Activated CD4-positive, alpha-beta memory T cell treated with anti-CD3 and anti-CD28 coated beads, Interleukin-2, amount 10 ng/mL, durations not matched to agents 7 days and 5 days (primary cell): ENCODE data around the gene ST3GAL5. TPM values are rescaled to one million over a fixed set of nuclear protein-coding genes. Genes with fewer than 3 reads are reported as not detected.

Experiments
- CTCF ChIA-PET: fragments of 350-600 bp; sonication (Branson Sonifier 250); formaldehyde crosslinking; loops from one replicate; lab custom pipeline; 2021; ENCODE audit warnings: antibody characterized with exemption, inconsistent platforms; lab: Charles Lee
- POLR2A ChIA-PET: fragments of 350-600 bp; sonication (Branson Sonifier 250); formaldehyde crosslinking; loops from one replicate; lab custom pipeline; 2021; ENCODE audit warnings: antibody characterized with exemption; lab: Charles Lee
- DNase-seq: peaks from one replicate; pipeline ENCODE4 v3.0.0-alpha.2; 2020
- H3K27ac Mint-ChIP-seq: one replicate; pipeline ENCODE4 v1.8.0; 2021; ENCODE audit warnings: mild to moderate bottlenecking, mixed read lengths
- H3K27me3 Mint-ChIP-seq: one replicate; pipeline ENCODE4 v1.8.0; 2021; ENCODE audit warnings: mixed read lengths
- H3K36me3 Mint-ChIP-seq: one replicate; pipeline ENCODE4 v1.8.0; 2021; ENCODE audit warnings: low read depth, mixed read lengths
- H3K4me1 Mint-ChIP-seq: one replicate; pipeline ENCODE4 v1.8.0; 2021; ENCODE audit warnings: mixed read lengths
- H3K4me3 Mint-ChIP-seq: one replicate; pipeline ENCODE4 v1.8.0; 2021; ENCODE audit warnings: mild to moderate bottlenecking, mixed read lengths
- H3K9me3 Mint-ChIP-seq: one replicate; pipeline ENCODE4 v1.8.0; 2021; ENCODE audit warnings: mixed read lengths
- total RNA-seq, 2 experiments: library from RNA; stranded (reverse); gene quantifications; one replicate each; pipeline ENCODE4 v1.2.3, GENCODE V29; 2021

Gene ST3GAL5
- total RNA-seq, 2 experiments from 2014 or later = 58.3 to 67.1 TPM

- Mint-ChIP-seq H3K4me3 (no peak overlapping the region), H3K9me3 (no peaks in the 10 kb centered on the region), H3K36me3 (no peaks in the 10 kb centered on the region), H3K27me3 (peaks cover 50% of the 10 kb centered on the region), H3K4me1 (no peaks in the 10 kb centered on the region), H3K27ac (no peak overlapping the region)
- ChIA-PET CTCF (interaction anchor here (1.4 to 14.3 kb wide), 4 partner anchors 11 to 261 kb away, joined by 4 to 383 read pairs (median 8); no protein-coding TSS in a partner anchor), POLR2A (no interaction called here)
- DNase-seq = no peak
These were observed 68.8 kb downstream of the ST3GAL5 start for GRCh38 chr2:85819811-85820510.

GRCh38 chr2:85814802-85815550, 73.8 kb downstream of the ST3GAL5 start:
- H3K9me3 Mint-ChIP-seq = no peaks in the 10 kb centered on the region
- H3K4me3 Mint-ChIP-seq = no peak overlapping the region
- H3K36me3 Mint-ChIP-seq = no peaks in the 10 kb centered on the region
- DNase-seq = peak; percentile 5
- POLR2A ChIA-PET = no interaction called here
- H3K27me3 Mint-ChIP-seq = peaks cover 35% of the 10 kb centered on the region
- no peak overlapping the region for H3K27ac Mint-ChIP-seq
- no peaks in the 10 kb centered on the region for H3K4me1 Mint-ChIP-seq
- CTCF ChIA-PET = interaction anchor here (0.6 to 5.9 kb wide), 21 partner anchors 9 to 1420 kb away, joined by 3 to 60 read pairs (median 5); partner anchors contain the start of gene ATOH8

DNA sequence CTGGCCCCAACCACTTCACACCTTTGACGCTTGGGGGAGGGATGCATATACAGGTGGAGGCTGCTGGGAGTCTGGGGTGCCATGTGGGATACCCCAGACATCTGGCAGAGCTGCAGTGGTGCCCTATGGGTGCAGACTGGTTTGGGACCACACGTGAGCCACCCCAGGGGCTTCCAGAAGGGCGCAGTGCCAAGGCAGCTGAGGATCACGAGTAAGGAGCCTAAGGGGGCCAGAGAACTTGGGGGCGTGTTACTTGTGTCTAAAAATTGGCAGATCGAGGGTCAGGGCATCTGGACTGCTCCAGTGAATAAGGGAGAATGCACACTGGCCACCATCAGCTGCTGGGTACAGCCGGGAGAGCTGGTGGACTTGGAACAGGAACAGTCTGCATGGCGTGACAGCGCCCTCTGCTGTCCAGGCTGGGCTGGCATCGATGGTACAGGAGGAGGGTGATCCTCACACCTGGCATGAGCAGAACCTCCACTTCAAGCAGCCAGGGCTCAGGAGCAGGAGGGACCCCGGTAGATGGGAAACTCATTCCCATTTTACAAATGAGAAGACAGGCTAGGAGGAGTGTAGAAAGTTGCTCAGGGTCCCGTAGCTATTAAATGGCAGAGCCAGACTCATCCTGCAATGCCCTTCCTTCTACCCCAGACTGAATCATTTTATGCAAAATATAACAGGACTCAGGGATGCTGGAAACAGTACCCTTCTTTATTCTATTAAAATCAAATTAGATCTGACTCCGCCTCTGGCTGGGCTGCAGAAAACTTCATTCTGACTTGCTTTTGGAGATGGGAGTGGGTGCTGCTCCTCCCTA, 74.6 kb downstream of the ST3GAL5 start:
- Mint-ChIP-seq H3K9me3 (no peaks in the 10 kb centered on the region), H3K4me3 (no peak overlapping the region), H3K27ac (no peak overlapping the region), H3K27me3 (peaks cover 31% of the 10 kb centered on the region), H3K4me1 (no peaks in the 10 kb centered on the region), H3K36me3 (no peaks in the 10 kb centered on the region)
- POLR2A ChIA-PET = interaction anchor here (1.0 to 2.3 kb wide), 3 partner anchors 63 to 177 kb away, joined by 3 to 7 read pairs (median 4); no protein-coding TSS in a partner anchor
- CTCF ChIA-PET = interaction anchor here (0.6 to 5.9 kb wide), 32 partner anchors 8 to 444 kb away, joined by 3 to 60 read pairs (median 4); partner anchors contain the start of gene ATOH8
- peak; percentile 88 for DNase-seq

DNA sequence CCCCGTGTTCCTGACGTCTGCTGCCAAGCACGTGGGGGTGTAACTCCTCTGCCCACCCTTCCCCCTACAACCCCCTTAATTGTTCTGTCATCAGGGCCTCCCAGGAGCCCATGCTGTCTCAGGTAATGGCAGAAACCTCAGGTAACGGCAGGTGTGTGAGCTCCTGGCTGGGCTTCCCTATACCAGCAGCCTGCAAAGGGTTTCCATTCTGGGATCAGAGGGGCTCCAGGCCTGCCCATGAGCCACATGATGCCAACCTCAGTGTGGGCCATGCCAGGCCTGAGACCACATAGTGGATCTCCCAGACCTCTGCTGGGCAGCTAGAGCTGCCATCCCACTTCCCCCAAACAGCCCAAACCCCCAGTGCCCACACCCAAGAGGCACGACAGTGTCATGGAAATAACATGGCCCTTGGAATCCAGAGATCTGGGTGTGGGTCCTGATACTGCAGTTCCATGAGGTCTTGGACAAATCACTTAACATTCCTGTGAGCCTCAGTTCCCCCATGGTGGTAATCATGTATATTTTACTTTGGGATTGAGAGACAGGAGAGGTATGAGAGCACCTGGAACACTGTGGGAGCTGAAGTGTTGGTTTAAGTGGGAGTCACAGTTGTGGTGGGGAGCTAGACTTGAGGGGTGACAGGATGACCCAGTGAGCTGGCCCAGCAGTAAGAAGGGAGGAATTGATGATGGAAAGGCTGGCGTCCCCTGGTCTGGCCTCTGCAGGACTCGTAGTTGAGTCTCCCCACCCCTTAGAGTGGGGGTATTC, 75.4 kb downstream of the ST3GAL5 start:
- Mint-ChIP-seq H3K4me1 (no peaks in the 10 kb centered on the region), H3K27me3 (peaks cover 28% of the 10 kb centered on the region), H3K27ac (no peak overlapping the region), H3K4me3 (no peak overlapping the region), H3K9me3 (no peaks in the 10 kb centered on the region), H3K36me3 (no peaks in the 10 kb centered on the region)
- ChIA-PET CTCF (interaction anchor here (0.6 to 5.9 kb wide), 31 partner anchors 9 to 443 kb away, joined by 3 to 60 read pairs (median 4); partner anchors contain the start of gene ATOH8), POLR2A (interaction anchor here (1.0 to 2.3 kb wide), 4 partner anchors 60 to 176 kb away, joined by 3 to 7 read pairs (median 4); partner anchors contain the start of gene ATOH8)
- peak; percentile 12 for DNase-seq

DNA sequence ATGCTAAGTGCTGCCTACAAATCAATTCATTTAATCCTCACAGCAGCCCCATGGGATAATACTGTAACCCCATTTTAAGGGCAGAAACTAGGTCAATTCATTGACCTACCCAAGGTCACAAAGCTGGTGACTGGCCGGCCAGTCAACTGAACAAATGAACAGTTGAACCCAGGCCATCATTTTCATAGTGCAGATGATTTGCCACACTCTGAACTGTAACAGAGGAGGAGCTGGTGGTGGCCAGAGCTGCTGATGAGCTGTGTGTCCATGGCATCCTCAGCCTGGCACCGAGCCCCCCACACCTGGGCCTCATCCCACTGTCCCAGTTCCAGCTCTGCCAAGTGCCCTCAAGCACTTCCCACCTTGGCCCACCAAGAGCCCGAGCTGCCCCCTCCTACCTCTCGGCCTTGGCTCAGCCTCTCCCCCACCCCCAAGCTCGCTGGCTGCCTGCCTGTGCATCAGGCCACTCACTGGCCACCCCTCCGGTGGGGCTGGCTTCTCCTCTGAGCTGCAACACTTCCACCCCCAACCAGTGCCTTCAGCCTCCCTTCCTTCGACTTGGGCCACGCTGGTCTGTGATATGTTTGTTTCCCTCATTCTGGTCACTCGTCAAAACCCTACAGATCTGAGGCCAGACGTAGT, 76.6 kb downstream of the ST3GAL5 start:
- Mint-ChIP-seq H3K27ac (no peak overlapping the region), H3K9me3 (no peaks in the 10 kb centered on the region), H3K27me3 (peaks cover 22% of the 10 kb centered on the region), H3K4me3 (no peak overlapping the region), H3K36me3 (no peaks in the 10 kb centered on the region), H3K4me1 (no peaks in the 10 kb centered on the region)
- CTCF ChIA-PET = interaction anchor here (1.1 to 5.9 kb wide), 7 partner anchors 61 to 265 kb away, joined by 3 to 60 read pairs (median 4); partner anchors contain the start of gene ATOH8
- POLR2A ChIA-PET = interaction anchor here (1.0 to 2.3 kb wide), 4 partner anchors 58 to 175 kb away, joined by 3 to 7 read pairs (median 3); partner anchors contain the start of gene ATOH8
- peak; percentile 12 for DNase-seq

DNA sequence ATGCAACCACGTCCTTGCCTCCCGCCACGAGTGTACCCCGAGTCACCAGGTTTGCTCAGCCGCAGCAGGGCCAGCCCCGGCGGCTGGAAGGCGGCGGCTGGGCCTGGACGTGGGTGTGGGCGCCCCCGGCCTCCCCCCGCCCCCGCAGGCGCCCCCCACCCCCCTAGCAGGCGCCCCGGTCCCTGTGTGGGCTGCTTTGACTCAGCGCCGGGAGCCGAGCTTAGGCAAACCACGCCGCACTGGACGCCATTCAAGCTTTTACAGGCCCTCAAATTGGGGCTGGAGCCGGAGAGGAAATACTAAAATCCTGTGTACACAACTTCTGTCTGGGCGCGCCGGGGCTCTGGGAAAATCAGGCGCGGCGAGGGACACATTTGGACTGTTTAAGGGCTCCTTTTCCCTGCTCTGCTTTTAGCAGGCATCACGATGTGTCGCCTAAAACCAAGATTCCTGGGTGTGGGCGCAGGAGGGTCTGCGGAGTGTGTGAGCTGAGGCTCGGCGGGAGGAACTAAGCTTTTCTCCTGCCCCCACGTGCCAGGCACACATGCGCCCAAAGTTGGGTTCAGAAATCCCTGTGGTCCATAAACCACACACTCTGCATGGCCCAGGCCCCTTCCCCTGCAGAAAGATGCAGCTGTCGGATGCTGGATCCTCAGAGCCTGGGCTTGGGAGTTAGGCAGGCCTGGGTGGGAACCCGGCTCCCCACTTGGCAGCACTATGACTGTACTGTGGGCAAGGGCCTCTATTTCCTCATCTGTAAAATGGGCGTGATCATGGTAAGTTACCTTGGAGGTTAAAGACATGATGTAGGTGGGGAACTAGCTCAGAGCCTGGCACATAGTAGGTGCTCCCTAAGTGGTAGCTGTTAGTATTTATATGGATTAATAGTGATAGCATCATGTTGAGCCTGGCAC, 77.4 kb downstream of the ST3GAL5 start:
- Mint-ChIP-seq H3K36me3 (no peaks in the 10 kb centered on the region), H3K9me3 (no peaks in the 10 kb centered on the region), H3K27me3 (peaks cover 25% of the 10 kb centered on the region), H3K27ac (no peak overlapping the region), H3K4me1 (no peaks in the 10 kb centered on the region), H3K4me3 (no peak overlapping the region)
- ChIA-PET POLR2A (interaction anchor here (1.0 to 1.3 kb wide), 2 partner anchors 82 to 159 kb away, joined by 3 read pairs; no protein-coding TSS in a partner anchor), CTCF (interaction anchor here (1.1 to 4.2 kb wide), 6 partner anchors 60 to 266 kb away, joined by 3 to 47 read pairs (median 4); partner anchors contain the start of gene ATOH8)
- DNase-seq = peak; percentile 11

DNA sequence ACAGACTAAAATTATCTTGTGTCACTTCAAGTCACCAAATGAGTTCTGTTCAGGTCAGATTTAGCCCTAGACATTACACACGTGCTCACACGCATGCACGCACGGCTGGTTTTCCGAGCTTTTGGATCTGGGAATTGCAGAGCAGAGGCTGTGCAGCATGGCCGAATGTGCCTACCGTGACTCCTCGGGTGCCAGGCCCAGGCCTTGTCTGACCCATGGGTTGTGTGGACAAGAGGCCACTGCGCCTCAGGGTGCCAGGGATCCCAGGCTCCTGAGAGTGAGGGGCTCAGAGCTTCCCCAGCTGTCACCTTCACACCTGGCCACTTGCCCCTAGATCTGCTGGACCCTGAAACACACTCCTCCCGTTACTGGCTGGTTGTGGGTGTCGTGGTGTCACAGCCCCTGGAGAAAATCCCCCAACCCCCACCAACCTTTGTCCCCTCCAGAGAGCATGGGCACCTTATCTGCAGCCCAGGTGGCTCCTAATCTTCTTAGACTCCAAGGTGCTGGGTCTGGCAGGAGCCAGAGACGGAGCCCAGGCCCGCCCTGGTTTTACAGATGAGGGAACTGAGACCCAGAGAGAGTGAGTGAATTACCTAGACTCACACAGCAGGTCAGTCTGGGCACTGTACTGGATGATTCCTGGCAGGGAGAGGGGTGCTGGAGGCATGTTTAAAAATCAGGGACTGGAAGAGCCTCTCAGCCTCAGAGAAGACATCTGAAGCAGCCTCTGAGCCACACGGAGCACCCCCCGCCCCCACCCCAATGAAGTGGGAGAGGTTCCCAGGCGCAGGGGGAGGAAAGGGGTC, 78.2 kb downstream of the ST3GAL5 start:
- CTCF ChIA-PET = interaction anchor here (0.9 to 4.2 kb wide), 4 partner anchors 59 to 132 kb away, joined by 3 to 47 read pairs (median 24); partner anchors contain the start of gene ATOH8
- Mint-ChIP-seq H3K27ac (no peak overlapping the region), H3K27me3 (peaks cover 21% of the 10 kb centered on the region), H3K36me3 (no peaks in the 10 kb centered on the region), H3K4me1 (peaks cover under 1% of the 10 kb centered on the region), H3K4me3 (no peak overlapping the region), H3K9me3 (no peaks in the 10 kb centered on the region)
- DNase-seq = peak; percentile 9
- POLR2A ChIA-PET = no interaction called here

GRCh38 chr2:85807756-85808155, 81.0 kb downstream of the ST3GAL5 start:
- Mint-ChIP-seq H3K4me3 (no peak overlapping the region), H3K4me1 (peaks cover 8% of the 10 kb centered on the region), H3K27ac (no peak overlapping the region), H3K9me3 (no peaks in the 10 kb centered on the region), H3K36me3 (no peaks in the 10 kb centered on the region), H3K27me3 (peaks cover 16% of the 10 kb centered on the region)
- ChIA-PET POLR2A (no interaction called here), CTCF (interaction anchor here (1.4 kb wide), 1 partner anchor 79 kb away, joined by 4 read pairs; no protein-coding TSS in a partner anchor)
- peak; percentile 10 for DNase-seq

GRCh38 chr2:85806358-85807118, 82.3 kb downstream of the ST3GAL5 start:
- Mint-ChIP-seq H3K27ac (no peak overlapping the region), H3K4me3 (no peak overlapping the region), H3K27me3 (peaks cover 16% of the 10 kb centered on the region), H3K9me3 (no peaks in the 10 kb centered on the region), H3K36me3 (no peaks in the 10 kb centered on the region), H3K4me1 (peaks cover 8% of the 10 kb centered on the region)
- POLR2A ChIA-PET = interaction anchor here (0.6 kb wide), 1 partner anchor 142 kb away, joined by 3 read pairs; no protein-coding TSS in a partner anchor
- CTCF ChIA-PET = interaction anchor here (0.6 to 1.4 kb wide), 6 partner anchors 9 to 169 kb away, joined by 3 to 4 read pairs (median 3); no protein-coding TSS in a partner anchor
- no peak for DNase-seq
